ENCODE data around the gene NEK7.

NEK7 gene

DNA sequence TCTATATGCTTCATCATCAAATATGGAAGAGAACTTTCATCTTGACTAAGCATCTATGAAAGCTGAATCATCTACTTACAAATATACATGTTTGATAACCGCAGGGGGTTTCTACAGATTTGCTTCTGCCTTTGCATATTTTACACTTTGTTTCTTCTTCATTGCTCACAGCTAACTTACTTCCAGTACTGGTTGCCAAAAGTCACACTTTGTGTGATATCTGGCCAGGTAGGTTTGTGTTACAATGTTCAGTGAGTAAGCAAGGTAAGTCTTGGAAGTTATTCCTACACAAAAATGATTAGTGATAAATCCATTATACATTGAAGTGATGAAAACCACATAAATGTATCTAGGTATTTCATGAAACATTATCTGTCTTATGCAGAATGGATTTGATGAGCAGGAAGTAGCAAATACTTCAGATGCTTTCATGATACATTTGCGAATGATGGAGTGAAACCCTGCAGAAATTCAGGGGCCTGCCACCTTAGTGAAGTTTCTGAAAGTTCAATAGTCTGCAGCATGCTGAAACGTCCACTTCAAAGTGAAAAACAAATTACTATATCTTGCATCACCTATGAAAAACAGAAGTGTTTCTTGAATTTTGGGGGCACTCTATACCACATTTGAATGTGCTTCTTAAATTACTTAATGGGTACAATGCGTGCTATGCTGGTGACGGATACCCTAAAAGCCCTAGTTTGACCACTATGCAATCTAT, 196.3 kb downstream of the NEK7 start:
- POLR2A ChIA-PET = no interaction called here
- CTCF ChIA-PET = no interaction called here
- TF ChIP-seq ELF4 (IDR thresholded peaks at IDR 0.05) (no peak), TARDBP (IDR thresholded peaks at IDR 0.05) (no peak), SUZ12 (IDR thresholded peaks at IDR 0.05) (no peak), NFRKB (IDR thresholded peaks at IDR 0.05) (no peak), BHLHE40 (IDR thresholded peaks at IDR 0.05; ENCODE audit: borderline replicate concordance) (no peak), FOXK2 (IDR thresholded peaks at IDR 0.05) (no peak), ARNT (IDR thresholded peaks at IDR 0.05) (no peak), FOXM1 (IDR thresholded peaks at IDR 0.05; ENCODE audit: borderline replicate concordance) (no peak)
- no peak for DNase-seq (ENCODE audit: extremely low spot score)

- no peak for TF ChIP-seq CTBP1 (IDR thresholded peaks at IDR 0.05; ENCODE audit: borderline replicate concordance)
- no peak for TF ChIP-seq FOXK2 (IDR thresholded peaks at IDR 0.05)
- no peak for TF ChIP-seq TARDBP (IDR thresholded peaks at IDR 0.05)
- TF ChIP-seq FOXA1 (IDR thresholded peaks at IDR 0.05) = no peak
- TF ChIP-seq PKNOX1 (IDR thresholded peaks at IDR 0.05) = no peak
- no peak for TF ChIP-seq HDGF (IDR thresholded peaks at IDR 0.05; ENCODE audit: borderline replicate concordance)
- TF ChIP-seq SP1 (IDR thresholded peaks at IDR 0.05) = no peak
- TF ChIP-seq SUZ12 (IDR thresholded peaks at IDR 0.05) = no peak
- TF ChIP-seq FOXM1 (IDR thresholded peaks at IDR 0.05; ENCODE audit: borderline replicate concordance) = no peak
- TF ChIP-seq ZNF384 (IDR thresholded peaks at IDR 0.05) = no peak
- TF ChIP-seq LEF1 (IDR thresholded peaks at IDR 0.05; ENCODE audit: borderline replicate concordance) = no peak
- TF ChIP-seq L3MBTL2 (conservative IDR thresholded peaks at IDR 0.05) = no peak
- TF ChIP-seq ELF4 (IDR thresholded peaks at IDR 0.05) = no peak
- no peak for TF ChIP-seq ARNT (IDR thresholded peaks at IDR 0.05)
- no peak for DNase-seq (ENCODE audit: extremely low spot score)
- ChIA-PET POLR2A (no interaction called here), CTCF (interaction anchor here (0.6 kb wide), 2 partner anchors 33 to 373 kb away, joined by 3 to 15 read pairs; no protein-coding TSS in a partner anchor)
Observed at GRCh38 chr1:198357937-198358336, 201.1 kb downstream of the NEK7 start.

GRCh38 chr1:198359024-198359653, 202.3 kb downstream of the NEK7 start:
- ChIA-PET POLR2A (no interaction called here), CTCF (interaction anchor here (0.6 kb wide), 1 partner anchor 742 kb away, joined by 5 read pairs; no protein-coding TSS in a partner anchor)
- no peak for DNase-seq (ENCODE audit: extremely low spot score)
- no peak for TF ChIP-seq BHLHE40 (IDR thresholded peaks at IDR 0.05; ENCODE audit: borderline replicate concordance)
- no peak for TF ChIP-seq ZNF384 (IDR thresholded peaks at IDR 0.05)
- no peak for TF ChIP-seq CTBP1 (IDR thresholded peaks at IDR 0.05; ENCODE audit: borderline replicate concordance)
- no peak for TF ChIP-seq SP1 (IDR thresholded peaks at IDR 0.05)
- no peak for TF ChIP-seq ARNT (IDR thresholded peaks at IDR 0.05)
- TF ChIP-seq SUZ12 (IDR thresholded peaks at IDR 0.05) = no peak
- TF ChIP-seq HDGF (IDR thresholded peaks at IDR 0.05; ENCODE audit: borderline replicate concordance) = no peak
- no peak for TF ChIP-seq L3MBTL2 (conservative IDR thresholded peaks at IDR 0.05)
- no peak for TF ChIP-seq FOXK2 (IDR thresholded peaks at IDR 0.05)
- no peak for TF ChIP-seq FOXA1 (IDR thresholded peaks at IDR 0.05)
- TF ChIP-seq FOXM1 (IDR thresholded peaks at IDR 0.05; ENCODE audit: borderline replicate concordance) = no peak
- TF ChIP-seq PKNOX1 (IDR thresholded peaks at IDR 0.05) = no peak
- TF ChIP-seq NFRKB (IDR thresholded peaks at IDR 0.05) = no peak

DNA sequence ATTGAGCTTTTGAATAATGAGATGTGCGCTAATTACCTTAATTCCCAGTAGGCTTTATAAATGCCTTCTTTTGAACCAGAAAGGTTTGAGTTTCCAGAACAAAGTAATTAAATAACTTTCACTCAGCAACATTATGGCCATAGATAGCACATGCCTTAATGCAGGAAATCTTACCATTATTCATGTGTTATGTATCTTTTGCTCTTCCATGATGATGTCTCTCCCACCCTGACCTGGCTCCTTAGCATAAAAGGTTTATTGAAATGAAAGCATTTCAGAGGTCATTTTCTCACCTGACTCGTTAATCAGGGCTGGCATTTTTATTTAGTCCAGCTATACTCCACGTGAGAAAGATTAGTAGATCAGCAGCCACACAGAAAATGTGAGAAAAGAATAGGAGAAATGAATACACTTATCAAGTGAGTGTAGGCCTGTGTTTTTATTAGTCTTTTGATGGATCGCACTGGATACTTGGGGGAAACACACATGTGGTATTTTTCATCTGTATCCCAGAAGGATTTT, 203.5 kb downstream of the NEK7 start:
- DNase-seq (ENCODE audit: extremely low spot score) = no peak
- TF ChIP-seq FOXK2 (IDR thresholded peaks at IDR 0.05) (no peak), CTBP1 (IDR thresholded peaks at IDR 0.05; ENCODE audit: borderline replicate concordance) (no peak)
- ChIA-PET CTCF (no interaction called here), POLR2A (no interaction called here)

- ChIA-PET CTCF (no interaction called here), POLR2A (no interaction called here)
- no peak for DNase-seq (ENCODE audit: extremely low spot score)
- no peak for TF ChIP-seq FOXM1 (IDR thresholded peaks at IDR 0.05; ENCODE audit: borderline replicate concordance)
- no peak for TF ChIP-seq PKNOX1 (IDR thresholded peaks at IDR 0.05)
- TF ChIP-seq SP1 (IDR thresholded peaks at IDR 0.05) = no peak
- no peak for TF ChIP-seq CTBP1 (IDR thresholded peaks at IDR 0.05; ENCODE audit: borderline replicate concordance)
- no peak for TF ChIP-seq NFRKB (IDR thresholded peaks at IDR 0.05)
- TF ChIP-seq FOXA1 (IDR thresholded peaks at IDR 0.05) = no peak
- no peak for TF ChIP-seq BHLHE40 (IDR thresholded peaks at IDR 0.05; ENCODE audit: borderline replicate concordance)
- TF ChIP-seq TARDBP (IDR thresholded peaks at IDR 0.05) = no peak
- TF ChIP-seq ARNT (IDR thresholded peaks at IDR 0.05) = no peak
Observed at GRCh38 chr1:198361237-198361767, 204.5 kb downstream of the NEK7 start.

GRCh38 chr1:198363625-198364151, 206.9 kb downstream of the NEK7 start:
- ChIA-PET POLR2A (no interaction called here), CTCF (no interaction called here)
- no peak for DNase-seq (ENCODE audit: extremely low spot score)
- TF ChIP-seq HDGF (IDR thresholded peaks at IDR 0.05; ENCODE audit: borderline replicate concordance) = no peak
- TF ChIP-seq FOXK2 (IDR thresholded peaks at IDR 0.05) = no peak
- TF ChIP-seq CTBP1 (IDR thresholded peaks at IDR 0.05; ENCODE audit: borderline replicate concordance) = no peak
- TF ChIP-seq NFRKB (IDR thresholded peaks at IDR 0.05) = no peak
- TF ChIP-seq TARDBP (IDR thresholded peaks at IDR 0.05) = no peak
- TF ChIP-seq L3MBTL2 (conservative IDR thresholded peaks at IDR 0.05) = no peak
- no peak for TF ChIP-seq FOXM1 (IDR thresholded peaks at IDR 0.05; ENCODE audit: borderline replicate concordance)
- no peak for TF ChIP-seq ZNF384 (IDR thresholded peaks at IDR 0.05)
- no peak for TF ChIP-seq ELF4 (IDR thresholded peaks at IDR 0.05)
- no peak for TF ChIP-seq SUZ12 (IDR thresholded peaks at IDR 0.05)
- TF ChIP-seq FOXA1 (IDR thresholded peaks at IDR 0.05) = no peak
- TF ChIP-seq BHLHE40 (IDR thresholded peaks at IDR 0.05; ENCODE audit: borderline replicate concordance) = no peak
- TF ChIP-seq PKNOX1 (IDR thresholded peaks at IDR 0.05) = no peak
- TF ChIP-seq SP1 (IDR thresholded peaks at IDR 0.05) = no peak
- TF ChIP-seq ARNT (IDR thresholded peaks at IDR 0.05) = no peak
- no peak for TF ChIP-seq LEF1 (IDR thresholded peaks at IDR 0.05; ENCODE audit: borderline replicate concordance)
